WERI-Rb-1 (cell line): Measurements from ENCODE around the gene CHST7.

Source experiments
- DNase-seq: peaks from one replicate; pipeline ENCODE4 v3.0.0-alpha.2; 2020
- H3K27ac ChIP-seq: fragments of 250-450 bp; sonication (Bioruptor Pico); 2 replicates; pipeline ENCODE4 v1.5.1; 2020; ENCODE audit warnings: mild to moderate bottlenecking, moderate library complexity
- H3K27me3 ChIP-seq: fragments of 250-450 bp; sonication (Bioruptor Pico); 2 replicates; pipeline ENCODE4 v1.5.1; 2021; ENCODE audit warnings: mild to moderate bottlenecking, low read depth, moderate library complexity; ENCODE audit not compliant: insufficient read depth, severe bottlenecking
- H3K36me3 ChIP-seq: fragments of 250-450 bp; sonication (Bioruptor Pico); 2 replicates; pipeline ENCODE4 v1.5.1; 2020; ENCODE audit warnings: mild to moderate bottlenecking, moderate library complexity
- H3K4me3 ChIP-seq: 2 replicates; pipeline ENCODE4 v1.5.1; 2011; ENCODE audit warnings: low read depth, mild to moderate bottlenecking, control low read depth, low read length
- H3K9me3 ChIP-seq: fragments of 250-450 bp; sonication (Bioruptor Pico); 2 replicates; pipeline ENCODE4 v1.5.1; 2021; ENCODE audit warnings: mild to moderate bottlenecking, moderate library complexity; ENCODE audit not compliant: severe bottlenecking
- TF ChIP-seq, protein P1 (sequence below): IDR thresholded peaks from 2 replicates; pipeline ENCODE4 v1.5.1; 2011; ENCODE audit warnings: low read depth, mild to moderate bottlenecking, control low read depth, inconsistent platforms, low read length

Gene CHST7

DNA sequence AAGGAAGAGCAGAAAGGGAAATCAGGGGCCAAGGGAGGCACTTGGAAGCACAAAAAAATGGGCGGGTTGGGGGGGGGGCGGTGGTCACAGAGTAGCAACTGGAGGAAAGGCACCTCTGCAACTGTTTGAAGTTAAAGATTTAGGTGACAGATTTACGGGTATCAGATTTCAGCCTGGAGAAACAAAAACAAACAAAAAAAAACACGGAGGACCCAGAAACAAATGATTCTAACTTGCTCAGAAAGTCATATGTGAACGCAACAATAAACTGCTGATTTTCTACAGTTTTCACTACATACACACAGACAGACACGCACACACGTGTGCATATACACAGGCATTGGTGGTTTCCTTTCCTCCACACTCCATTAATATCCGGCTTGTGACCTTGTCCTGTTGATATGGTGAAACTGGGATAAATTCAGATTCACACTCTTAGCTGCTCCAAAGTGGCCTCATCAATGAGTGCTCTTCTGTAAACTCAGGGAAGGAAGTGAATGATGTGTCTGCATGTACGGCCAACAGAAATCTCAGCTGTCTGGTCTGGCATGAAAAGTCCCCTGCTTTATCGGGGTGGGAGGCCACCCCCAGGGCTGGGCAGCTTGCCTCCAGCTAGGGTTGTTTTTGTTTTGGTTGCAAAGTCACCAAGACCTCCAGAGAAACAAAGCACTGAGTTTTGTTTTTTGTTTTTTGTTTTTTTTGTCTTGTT is 54.3 kb downstream of the CHST7 start:
- Histone ChIP-seq H3K27me3 (no peaks in the 10 kb centered on the region), H3K27ac (no peak overlapping the region), H3K36me3 (no peaks in the 10 kb centered on the region), H3K4me3 (no peak overlapping the region), H3K9me3 (no peaks in the 10 kb centered on the region)
- TF ChIP-seq, protein P1, sequence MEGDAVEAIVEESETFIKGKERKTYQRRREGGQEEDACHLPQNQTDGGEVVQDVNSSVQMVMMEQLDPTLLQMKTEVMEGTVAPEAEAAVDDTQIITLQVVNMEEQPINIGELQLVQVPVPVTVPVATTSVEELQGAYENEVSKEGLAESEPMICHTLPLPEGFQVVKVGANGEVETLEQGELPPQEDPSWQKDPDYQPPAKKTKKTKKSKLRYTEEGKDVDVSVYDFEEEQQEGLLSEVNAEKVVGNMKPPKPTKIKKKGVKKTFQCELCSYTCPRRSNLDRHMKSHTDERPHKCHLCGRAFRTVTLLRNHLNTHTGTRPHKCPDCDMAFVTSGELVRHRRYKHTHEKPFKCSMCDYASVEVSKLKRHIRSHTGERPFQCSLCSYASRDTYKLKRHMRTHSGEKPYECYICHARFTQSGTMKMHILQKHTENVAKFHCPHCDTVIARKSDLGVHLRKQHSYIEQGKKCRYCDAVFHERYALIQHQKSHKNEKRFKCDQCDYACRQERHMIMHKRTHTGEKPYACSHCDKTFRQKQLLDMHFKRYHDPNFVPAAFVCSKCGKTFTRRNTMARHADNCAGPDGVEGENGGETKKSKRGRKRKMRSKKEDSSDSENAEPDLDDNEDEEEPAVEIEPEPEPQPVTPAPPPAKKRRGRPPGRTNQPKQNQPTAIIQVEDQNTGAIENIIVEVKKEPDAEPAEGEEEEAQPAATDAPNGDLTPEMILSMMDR: no peak
- DNase-seq: no peak

DNA sequence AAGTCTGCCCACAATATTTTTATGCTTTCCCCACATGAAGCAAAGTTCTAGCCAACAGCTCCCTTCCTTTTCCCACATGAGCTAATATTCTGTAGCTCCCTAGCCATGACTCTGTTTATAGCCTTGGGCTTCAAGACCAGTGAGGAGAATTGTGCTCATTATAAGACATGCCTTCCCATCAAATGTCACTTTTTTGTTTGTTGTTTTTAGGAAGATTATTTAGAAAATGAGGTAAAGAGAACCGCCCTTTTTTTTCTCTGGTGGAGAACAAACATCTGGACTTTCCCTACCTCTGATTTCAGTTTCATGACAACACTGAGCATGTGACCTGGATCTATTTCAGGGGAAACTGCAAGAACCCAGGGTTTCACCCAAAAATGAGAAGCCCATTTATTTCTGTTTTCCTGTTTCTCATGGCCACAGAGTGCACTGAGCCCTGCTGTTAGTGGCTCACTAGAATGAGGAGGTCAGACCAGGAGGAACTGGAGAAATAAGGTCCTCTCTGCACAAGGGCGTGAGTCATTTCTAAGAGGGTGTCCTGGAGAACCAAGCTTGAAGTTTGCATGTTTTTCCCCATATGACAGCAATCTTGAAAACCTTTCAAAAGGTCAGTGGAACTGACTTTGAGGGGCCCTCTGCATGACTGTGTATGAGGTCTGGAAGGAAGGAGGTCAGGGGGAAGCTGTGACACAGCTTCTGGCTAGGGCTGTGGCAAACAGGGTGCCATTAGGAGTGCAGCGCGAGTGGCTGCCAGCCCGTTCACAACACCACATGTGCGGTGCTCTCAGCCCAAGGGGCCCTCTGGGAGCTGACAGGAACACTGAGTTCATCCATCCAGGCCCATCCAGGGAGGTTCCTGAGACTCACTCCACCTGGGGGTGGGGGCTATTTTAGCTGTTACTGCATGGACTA is 55.2 kb downstream of the CHST7 start:
- no peaks in the 10 kb centered on the region for H3K27me3 ChIP-seq
- no peak for DNase-seq
- H3K9me3 ChIP-seq: no peaks in the 10 kb centered on the region
- no peak overlapping the region for H3K27ac ChIP-seq
- no peak overlapping the region for H3K4me3 ChIP-seq
- TF ChIP-seq, protein P1: no peak
- H3K36me3 ChIP-seq: no peaks in the 10 kb centered on the region

GRCh38 chrX:46630141-46630540 is 56.6 kb downstream of the CHST7 start:
- Histone ChIP-seq H3K27ac (no peak overlapping the region), H3K36me3 (no peaks in the 10 kb centered on the region)

DNA sequence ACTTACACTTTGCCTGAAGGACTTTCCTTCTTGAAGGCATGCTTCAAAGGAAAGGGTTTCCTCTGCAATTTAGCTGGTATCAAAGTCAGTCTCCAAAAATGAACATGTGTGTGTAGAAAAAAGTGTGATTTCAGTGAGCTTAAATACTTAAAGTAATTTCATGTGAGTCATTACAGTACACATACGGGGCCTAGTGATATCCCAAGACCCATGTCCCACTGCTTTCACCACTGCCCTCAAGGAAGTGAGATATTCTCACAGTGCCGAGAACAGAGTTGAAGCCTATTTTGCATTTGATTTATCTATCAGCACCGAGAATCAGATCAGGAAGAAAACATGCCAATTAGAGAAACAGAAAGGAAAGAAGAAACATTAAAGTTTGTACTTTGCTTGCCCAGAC is 61.0 kb downstream of the CHST7 start:
- Histone ChIP-seq H3K9me3 (no peaks in the 10 kb centered on the region), H3K4me3 (no peak overlapping the region), H3K27ac (no peak overlapping the region), H3K27me3 (no peaks in the 10 kb centered on the region), H3K36me3 (no peaks in the 10 kb centered on the region)
- TF ChIP-seq, protein P1: no peak
- DNase-seq: no peak

More at GRCh38 chrX:46630141-46630540, 56.6 kb downstream of the CHST7 start:
- Histone ChIP-seq H3K27me3 (no peaks in the 10 kb centered on the region), H3K9me3 (no peaks in the 10 kb centered on the region), H3K4me3 (no peak overlapping the region)
- TF ChIP-seq, protein P1: no peak
- DNase-seq: no peak

GRCh38 chrX:46635186-46635585 is 61.6 kb downstream of the CHST7 start:
- Histone ChIP-seq H3K36me3 (no peaks in the 10 kb centered on the region), H3K4me3 (no peak overlapping the region), H3K9me3 (no peaks in the 10 kb centered on the region), H3K27me3 (no peaks in the 10 kb centered on the region), H3K27ac (no peak overlapping the region)
- TF ChIP-seq, protein P1: no peak
- DNase-seq: no peak
